HepG2 (cell line): Measurements from ENCODE around the gene ARL15. TPM values are rescaled to one million over a fixed set of nuclear protein-coding genes. Genes with fewer than 3 reads are reported as not detected.

Experiments used
- ATAC-seq: fragments of 200-7000 bp; cut with Tn5 transposase; 3 replicates; pipeline ENCODE4 v1.9.1; 2020; ENCODE audit warnings: mild to moderate bottlenecking, moderate library complexity
- BruUV-seq: library from RNA; stranded (reverse); fragments of 400-500 nt; replicated peaks from 2 replicates; lab custom pipeline; 2021; lab: Mats Ljungman, UMichigan
- CTCF ChIA-PET: fragments of 300-600 bp; formaldehyde crosslinking; extraction: SDS; loops from one replicate; lab custom pipeline; 2021; ENCODE audit warnings: low total read pairs, inconsistent platforms, low intra/inter-chr PET ratio; lab: Yijun Ruan, JAX
- POLR2A ChIA-PET: fragments of 350-600 bp; sonication (Branson Sonifier 250); formaldehyde crosslinking; loops from one replicate; lab custom pipeline; 2020; ENCODE audit warnings: antibody characterized with exemption, inconsistent platforms; lab: Yijun Ruan, JAX
- DNase-seq: peaks from one replicate; pipeline ENCODE4 v3.0.0-alpha.2; 2015; ENCODE audit warnings: low spot score
- FAIRE-seq: peaks from 3 replicates; lab custom pipeline; 2011; peaks lifted over from hg19 to GRCh38; lab: Jason Lieb, UNC
- H2AFZ ChIP-seq: one replicate; pipeline ENCODE4 v1.6.1; 2011; ENCODE audit warnings: low read length, inconsistent platforms
- H3K27ac ChIP-seq: fragments of 300-600 bp; 3 replicates; pipeline ENCODE4 v1.8.0; 2011; ENCODE audit warnings: mixed run types, mild to moderate bottlenecking, mixed read lengths, low read length, inconsistent platforms; ENCODE audit not compliant: insufficient read depth; ENCODE audit errors: extremely low read length
- H3K27me3 ChIP-seq, 2 experiments: fragments of 200-600 bp in 1 of 2; 2 replicates in 1 of 2; 3 replicates in 1 of 2; pipeline versions ENCODE4 v1.6.0 to v1.8.0; 2011; ENCODE audit warnings: low read length in 2 of 2, mild to moderate bottlenecking in 2 of 2, moderate library complexity in 2 of 2, inconsistent platforms in 1 of 2; ENCODE audit not compliant: insufficient read depth in 2 of 2, control insufficient read depth in 1 of 2
- H3K36me3 ChIP-seq, 2 experiments: fragments of 200-600 bp in 1 of 2; replicated peaks in 1 of 2; 2 replicates in 1 of 2; 3 replicates in 1 of 2; pipeline versions ENCODE4 v1.5.1 to v1.8.0; 2011; ENCODE audit warnings: low read length in 2 of 2, inconsistent platforms in 1 of 2; ENCODE audit not compliant: insufficient read depth in 2 of 2, control insufficient read depth in 1 of 2
- H3K4me1 ChIP-seq: 2 replicates; pipeline ENCODE4 v1.5.1; 2012; ENCODE audit warnings: low read length, inconsistent platforms; ENCODE audit not compliant: insufficient read depth
- H3K4me2 ChIP-seq: 2 replicates; pipeline ENCODE4 v1.6.0; 2011; ENCODE audit warnings: low read depth, low read length, inconsistent platforms
- H3K4me3 ChIP-seq, 3 experiments: fragments of 200-600 bp in 1 of 3; sonication (generic), shearing (Covaris generic) in 1 of 3; replicated peaks in 1 of 3; 2 replicates each; pipeline ENCODE4 v1.5.1; 2011 to 2016; ENCODE audit warnings: low read length in 3 of 3, inconsistent platforms in 2 of 3, low read depth in 2 of 3, mild to moderate bottlenecking in 2 of 3, control low read depth in 1 of 3, mixed read lengths in 1 of 3; ENCODE audit not compliant: insufficient read depth in 1 of 3
- H3K79me2 ChIP-seq: one replicate; pipeline ENCODE4 v1.6.1; 2011; ENCODE audit warnings: low read length, inconsistent platforms; ENCODE audit not compliant: insufficient read depth
- H3K9ac ChIP-seq: 2 replicates; pipeline ENCODE4 v1.6.0; 2011; ENCODE audit warnings: mild to moderate bottlenecking, low read depth, low read length, inconsistent platforms; ENCODE audit not compliant: insufficient read depth
- H3K9me3 ChIP-seq: 2 replicates; pipeline ENCODE4 v1.5.1; 2012; ENCODE audit warnings: mild to moderate bottlenecking, low read length
- H4K20me1 ChIP-seq: 2 replicates; pipeline ENCODE4 v1.6.0; 2011; ENCODE audit warnings: inconsistent platforms, mild to moderate bottlenecking, low read length, moderate library complexity; ENCODE audit not compliant: insufficient read depth
- BATF2 ChIP-seq: sonication (generic); formaldehyde crosslinking; IDR thresholded peaks from 2 replicates; pipeline ENCODE4 v1.8.0; 2022; ENCODE audit warnings: mild to moderate bottlenecking, missing genetic modification reagents, moderate library complexity
- E2F1 ChIP-seq: sonication (generic); formaldehyde crosslinking; IDR thresholded peaks from 2 replicates; pipeline ENCODE4 v1.5.0; 2020; ENCODE audit warnings: missing genetic modification reagents
- HNF1B ChIP-seq: sonication (generic); formaldehyde crosslinking; IDR thresholded peaks from 2 replicates; pipeline ENCODE4 v1.5.1; 2020; ENCODE audit warnings: mild to moderate bottlenecking, moderate library complexity, missing genetic modification reagents
- KDM6A ChIP-seq: IDR thresholded peaks from 2 replicates; pipeline ENCODE4 v1.6.1; 2016; ENCODE audit warnings: low read depth
- MYNN ChIP-seq: sonication (generic); formaldehyde crosslinking; IDR thresholded peaks from 2 replicates; pipeline ENCODE4 v1.4.0; 2020; ENCODE audit warnings: mild to moderate bottlenecking, low read depth, missing genetic modification reagents
- NAIF1 ChIP-seq: sonication (generic); formaldehyde crosslinking; IDR thresholded peaks from 2 replicates; pipeline ENCODE4 v1.5.0; 2020; ENCODE audit warnings: mild to moderate bottlenecking, missing genetic modification reagents, borderline replicate concordance
- RARA ChIP-seq: IDR thresholded peaks from 2 replicates; pipeline ENCODE4 v1.6.1; 2016; ENCODE audit warnings: missing genetic modification reagents, missing compliant biosample characterization
- SNAI1 ChIP-seq: sonication (generic); formaldehyde crosslinking; IDR thresholded peaks from 2 replicates; pipeline ENCODE4 v1.5.0; 2020; ENCODE audit warnings: mild to moderate bottlenecking, missing genetic modification reagents, borderline replicate concordance
- SRSF9 ChIP-seq: fragments of 200-400 bp; formaldehyde crosslinking; IDR thresholded peaks from 2 replicates; pipeline ENCODE4 v1.6.1; 2018; ENCODE audit warnings: borderline replicate concordance, mild to moderate bottlenecking, low read depth, low read length; ENCODE audit not compliant: insufficient read depth, poor library complexity, severe bottlenecking
- ZNF136 ChIP-seq: sonication (generic); formaldehyde crosslinking; IDR thresholded peaks from 2 replicates; pipeline ENCODE4 v1.8.1; 2022; ENCODE audit warnings: low read depth, mild to moderate bottlenecking, moderate library complexity, missing genetic modification reagents
- ZNF274 ChIP-seq: sonication (generic); formaldehyde crosslinking; IDR thresholded peaks from 2 replicates; pipeline ENCODE4 v1.5.1; 2020; ENCODE audit warnings: mild to moderate bottlenecking, missing genetic modification reagents
- ZNF644 ChIP-seq: IDR thresholded peaks from 2 replicates; pipeline ENCODE4 v1.6.1; 2016; ENCODE audit warnings: low read depth
- WGBS: methylation state at CpG from one replicate; pipeline ENCODE4 v1.1.6; 2017; ENCODE audit warnings: low lambda C conversion rate; 5-methylcytosine and 5-hydroxymethylcytosine counted together
- in situ Hi-C: cut with HindIII; loops from 2 replicates; pipeline ENCODE4 v1.10.0; 2017; ENCODE audit warnings: low pct_unique_long_range_greater_than_20kb; ENCODE audit not compliant: extremely low pct_ligation_motif_present
- intact Hi-C: fragments of 100-400 bp; cut with micrococcal nuclease; formaldehyde crosslinking; loops from one replicate; pipeline ENCODE4 v1.10.0; 2022; ENCODE audit not compliant: unreplicated experiment
- polyA plus RNA-seq, 8 experiments: library from polyadenylated mRNA; depleted of rRNA in 3 of 8; stranded (reverse) in 7 of 8; unstranded in 1 of 8; fragments of >200 nt; fragmentation: Illumina TruSeq in 4 of 8; extraction: Trizol in 4 of 8; gene quantifications; 2 replicates each; pipeline versions ENCODE4 v1.2.1 to v1.2.3, GENCODE V29; 2011 to 2016; ENCODE audit warnings: low read depth in 4 of 8, missing spikeins in 1 of 8, mixed read lengths in 1 of 8; ENCODE audit not compliant: insufficient read depth in 1 of 8
- total RNA-seq, 5 experiments: library from RNA; depleted of rRNA; stranded (reverse); fragments of >200 nt; fragmentation: Illumina TruSeq; extraction: Trizol; gene quantifications; 2 replicates each; pipeline ENCODE4 v1.2.3, GENCODE V29; 2016; ENCODE audit warnings: low read depth in 1 of 5

Gene ARL15
- total and polyA plus RNA-seq, 2 of the 13 experiments (the other 11 are each of a cell fraction or from before 2014, with no cell fraction given), result 2.5 to 7.7 TPM

GRCh38 chr5:54049144-54049543 is 261.2 kb downstream of the ARL15 start:
- WGBS, result 90% methylated on average over 1 of the region's 1 CpG
- CTCF ChIA-PET, result no interaction called here
- H3K79me2 ChIP-seq, result no peaks in the 10 kb centered on the region
- DNase-seq (no peak), FAIRE-seq (no peak), ATAC-seq (no peak)
- no peak overlapping the region for H3K4me3 ChIP-seq
- no peak overlapping the region for H3K4me2 ChIP-seq
- H3K27me3 ChIP-seq, result no peaks in the 10 kb centered on the region
- no peaks in the 10 kb centered on the region for H3K36me3 ChIP-seq
- no TSS peak for BruUV-seq
- no peak overlapping the region for H2AFZ ChIP-seq
- no peaks in the 10 kb centered on the region for H4K20me1 ChIP-seq
- H3K27ac ChIP-seq, result no peak overlapping the region
- no peak overlapping the region for H3K9ac ChIP-seq
- in situ Hi-C loops (no loop called here), intact Hi-C loops (no loop called here)
- peaks cover 9% of the 10 kb centered on the region for H3K4me1 ChIP-seq
- POLR2A ChIA-PET, result no interaction called here
- no peaks in the 10 kb centered on the region for H3K9me3 ChIP-seq
- no peak for TF ChIP-seq MYNN (CRISPR knock-in tag)
- TF ChIP-seq E2F1 (CRISPR knock-in tag), result no peak
- TF ChIP-seq BATF2 (CRISPR knock-in tag), result no peak
- TF ChIP-seq ZNF136 (CRISPR knock-in tag), result no peak
- TF ChIP-seq KDM6A (CRISPR knock-in tag), result no peak
- no peak for TF ChIP-seq ZNF644 (CRISPR knock-in tag)
- TF ChIP-seq NAIF1 (CRISPR knock-in tag), result no peak
- TF ChIP-seq RARA (CRISPR knock-in tag), result no peak
- no peak for TF ChIP-seq ZNF274
- no peak for TF ChIP-seq HNF1B (CRISPR knock-in tag)
- no peak for TF ChIP-seq SRSF9
- no peak for TF ChIP-seq SNAI1 (CRISPR knock-in tag)
